ENCODE measurements around the gene MYO3B. TPM values are rescaled to one million over a fixed set of nuclear protein-coding genes. Genes with fewer than 3 reads are reported as not detected.

MYO3B gene
- total RNA-seq, 1 donor from 2014 or later: 27.3 TPM

DNA sequence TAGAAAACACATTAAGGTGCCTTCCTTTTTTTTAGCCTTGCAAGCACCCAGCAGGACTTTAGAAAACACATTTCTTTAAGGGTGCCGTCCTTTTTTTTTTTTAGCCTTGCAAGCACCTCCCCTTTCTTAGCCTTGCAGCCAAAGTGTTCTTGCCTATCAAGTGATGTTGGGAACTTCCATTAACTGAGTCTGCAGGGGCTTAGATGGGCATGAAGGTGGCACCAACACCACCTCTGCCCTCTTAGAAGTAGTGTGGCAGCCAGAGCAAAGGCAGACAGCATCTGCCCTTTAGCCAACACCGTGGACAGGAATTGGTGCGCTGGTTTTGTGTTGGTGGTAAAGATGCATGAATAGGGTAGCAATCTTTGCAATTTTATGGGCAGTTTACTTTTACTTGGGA, 325.6 kb downstream of the MYO3B start:
- Histone ChIP-seq H3K4me2 (peak overlapping the region; percentile 54), H3K27me3 (no peaks in the 10 kb centered on the region), H3K27ac (peak overlapping the region; percentile 2), H3K4me1 (peaks cover 63% of the 10 kb centered on the region), H3K9ac (no peak overlapping the region), H3K9me3 (ENCODE audit: low read depth) (no peaks in the 10 kb centered on the region), H3K36me3 (no peaks in the 10 kb centered on the region), H3K4me3 (no peak overlapping the region), H3K79me2 (ENCODE audit: low read depth) (no peaks in the 10 kb centered on the region), H2AFZ (replicated peaks) (peak overlapping the region; percentile 26), H3F3A (ENCODE audit: low read depth) (peaks cover 58% of the 10 kb centered on the region), H4K20me1 (ENCODE audit: low read depth) (no peaks in the 10 kb centered on the region)
- H3K4me3 Mint-ChIP-seq: peak overlapping the region; percentile 27
- H3K4me1 Mint-ChIP-seq: peaks cover 74% of the 10 kb centered on the region
- no peaks in the 10 kb centered on the region for H3K9me3 Mint-ChIP-seq
- DNase-seq (ENCODE audit: low spot score): no peak
- H3K27ac Mint-ChIP-seq: peak overlapping the region; percentile 87
- H3K36me3 Mint-ChIP-seq: no peaks in the 10 kb centered on the region
- peaks cover 2% of the 10 kb centered on the region for H3K27me3 Mint-ChIP-seq (ENCODE audit: insufficient read depth, low read depth)
- TF ChIP-seq EZH2phosphoT487 (IDR thresholded peaks at IDR 0.05) (no peak), EZH2 (IDR thresholded peaks at IDR 0.05) (no peak)
- TF ChIP-seq, protein P1, sequence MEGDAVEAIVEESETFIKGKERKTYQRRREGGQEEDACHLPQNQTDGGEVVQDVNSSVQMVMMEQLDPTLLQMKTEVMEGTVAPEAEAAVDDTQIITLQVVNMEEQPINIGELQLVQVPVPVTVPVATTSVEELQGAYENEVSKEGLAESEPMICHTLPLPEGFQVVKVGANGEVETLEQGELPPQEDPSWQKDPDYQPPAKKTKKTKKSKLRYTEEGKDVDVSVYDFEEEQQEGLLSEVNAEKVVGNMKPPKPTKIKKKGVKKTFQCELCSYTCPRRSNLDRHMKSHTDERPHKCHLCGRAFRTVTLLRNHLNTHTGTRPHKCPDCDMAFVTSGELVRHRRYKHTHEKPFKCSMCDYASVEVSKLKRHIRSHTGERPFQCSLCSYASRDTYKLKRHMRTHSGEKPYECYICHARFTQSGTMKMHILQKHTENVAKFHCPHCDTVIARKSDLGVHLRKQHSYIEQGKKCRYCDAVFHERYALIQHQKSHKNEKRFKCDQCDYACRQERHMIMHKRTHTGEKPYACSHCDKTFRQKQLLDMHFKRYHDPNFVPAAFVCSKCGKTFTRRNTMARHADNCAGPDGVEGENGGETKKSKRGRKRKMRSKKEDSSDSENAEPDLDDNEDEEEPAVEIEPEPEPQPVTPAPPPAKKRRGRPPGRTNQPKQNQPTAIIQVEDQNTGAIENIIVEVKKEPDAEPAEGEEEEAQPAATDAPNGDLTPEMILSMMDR (IDR thresholded peaks at IDR 0.05): no peak

DNA sequence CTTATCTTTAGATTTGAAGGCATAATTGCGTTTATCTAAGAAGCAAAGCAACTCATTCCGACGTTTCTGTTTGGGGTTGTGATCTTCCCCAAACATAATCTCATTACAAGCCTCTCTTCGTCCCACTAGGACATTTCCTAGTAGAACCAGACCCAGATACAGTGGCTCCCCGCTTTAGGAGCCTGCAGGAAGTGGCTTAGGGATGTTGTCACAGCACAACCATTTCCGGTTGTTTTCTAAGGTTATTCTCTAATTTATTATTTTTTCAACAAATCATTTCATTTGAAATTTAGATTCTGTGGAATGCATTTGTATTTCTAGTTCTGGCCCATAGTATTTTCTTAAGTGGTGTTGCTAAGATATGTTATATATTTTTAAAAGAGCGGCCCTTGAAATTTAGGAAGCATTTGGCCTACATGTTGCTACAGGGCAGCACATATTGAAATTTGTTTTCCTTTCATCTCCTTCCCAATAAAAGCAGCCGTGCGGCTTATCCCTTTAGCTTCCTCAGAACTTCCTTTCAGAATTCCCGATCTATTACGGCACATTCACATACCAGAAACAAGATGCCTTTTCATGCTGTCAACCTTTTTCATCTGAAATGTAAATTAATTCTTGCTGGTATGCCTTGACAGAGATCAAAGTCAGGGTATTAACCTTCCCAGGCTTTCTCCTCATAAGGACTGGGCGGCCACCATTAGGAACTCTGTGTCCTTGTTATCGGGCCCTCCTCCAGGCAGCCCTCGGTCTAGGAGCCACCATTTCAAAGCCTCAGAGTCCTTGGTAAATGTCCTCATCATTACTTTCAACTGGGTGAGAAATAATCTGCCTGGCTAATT, 326.2 kb downstream of the MYO3B start:
- H3K9ac ChIP-seq: no peak overlapping the region
- H3K27ac Mint-ChIP-seq: peak overlapping the region; percentile 87
- peaks cover 58% of the 10 kb centered on the region for H3F3A ChIP-seq (ENCODE audit: low read depth)
- peak overlapping the region; percentile 51 for H2AFZ ChIP-seq (replicated peaks)
- H4K20me1 ChIP-seq (ENCODE audit: low read depth): no peaks in the 10 kb centered on the region
- no peaks in the 10 kb centered on the region for H3K27me3 ChIP-seq
- no peak for TF ChIP-seq EZH2phosphoT487 (IDR thresholded peaks at IDR 0.05)
- TF ChIP-seq, protein P1 (IDR thresholded peaks at IDR 0.05): no peak
- TF ChIP-seq EZH2 (IDR thresholded peaks at IDR 0.05): no peak
- H3K9me3 Mint-ChIP-seq: no peaks in the 10 kb centered on the region
- H3K27me3 Mint-ChIP-seq (ENCODE audit: insufficient read depth, low read depth): peaks cover 2% of the 10 kb centered on the region
- H3K27ac ChIP-seq: peak overlapping the region; percentile 2
- no peaks in the 10 kb centered on the region for H3K36me3 ChIP-seq
- peaks cover 60% of the 10 kb centered on the region for H3K4me1 ChIP-seq
- H3K36me3 Mint-ChIP-seq: no peaks in the 10 kb centered on the region
- peak; percentile 28 for DNase-seq (ENCODE audit: low spot score)
- peaks cover 72% of the 10 kb centered on the region for H3K4me1 Mint-ChIP-seq
- no peaks in the 10 kb centered on the region for H3K9me3 ChIP-seq (ENCODE audit: low read depth)
- H3K4me3 Mint-ChIP-seq: peak overlapping the region; percentile 34
- H3K4me3 ChIP-seq: no peak overlapping the region
- H3K79me2 ChIP-seq (ENCODE audit: low read depth): no peaks in the 10 kb centered on the region
- H3K4me2 ChIP-seq: peak overlapping the region; percentile 54

DNA sequence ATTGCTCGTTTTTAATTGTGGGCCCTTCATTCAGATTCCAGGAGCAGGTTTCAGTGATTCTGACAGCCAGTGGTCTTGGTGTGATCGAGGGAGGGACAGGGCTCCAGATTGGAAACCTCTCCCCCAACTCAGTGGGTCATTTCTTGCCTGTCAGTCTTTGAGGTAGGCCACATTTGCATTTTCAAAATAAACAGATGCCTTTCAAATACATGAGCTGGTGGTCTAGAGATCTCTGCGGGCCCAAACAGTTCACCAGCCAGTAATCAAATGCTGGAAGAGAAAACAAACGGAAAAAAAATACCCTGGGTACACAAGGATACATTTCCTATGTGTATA, 326.8 kb downstream of the MYO3B start:
- Histone ChIP-seq H3K27me3 (no peaks in the 10 kb centered on the region), H3K9ac (no peak overlapping the region), H3K27ac (no peak overlapping the region), H3K79me2 (ENCODE audit: low read depth) (no peaks in the 10 kb centered on the region), H3K36me3 (no peaks in the 10 kb centered on the region), H3K4me3 (no peak overlapping the region), H3K4me2 (peak overlapping the region; percentile 54), H3F3A (ENCODE audit: low read depth) (peaks cover 58% of the 10 kb centered on the region), H2AFZ (replicated peaks) (peak overlapping the region; percentile 51), H3K9me3 (ENCODE audit: low read depth) (no peaks in the 10 kb centered on the region), H4K20me1 (ENCODE audit: low read depth) (no peaks in the 10 kb centered on the region), H3K4me1 (peaks cover 60% of the 10 kb centered on the region)
- H3K9me3 Mint-ChIP-seq: no peaks in the 10 kb centered on the region
- TF ChIP-seq EZH2phosphoT487 (IDR thresholded peaks at IDR 0.05) (no peak), EZH2 (IDR thresholded peaks at IDR 0.05) (no peak)
- DNase-seq (ENCODE audit: low spot score): no peak
- H3K36me3 Mint-ChIP-seq: no peaks in the 10 kb centered on the region
- H3K4me1 Mint-ChIP-seq: peaks cover 72% of the 10 kb centered on the region
- peak overlapping the region; percentile 87 for H3K27ac Mint-ChIP-seq
- H3K4me3 Mint-ChIP-seq: peak overlapping the region; percentile 34
- H3K27me3 Mint-ChIP-seq (ENCODE audit: insufficient read depth, low read depth): peaks cover 2% of the 10 kb centered on the region
